Activated naive CD4-positive, alpha-beta T cell treated with anti-CD3 and anti-CD28 coated beads, Interleukin-2, amount 50 U/mL, for 16 hours (primary cell): ENCODE measurements around the gene MIOX.

Experiments
- DNase-seq: peaks from one replicate; pipeline ENCODE4 v3.0.0-alpha.2; 2020

The MIOX gene

DNA sequence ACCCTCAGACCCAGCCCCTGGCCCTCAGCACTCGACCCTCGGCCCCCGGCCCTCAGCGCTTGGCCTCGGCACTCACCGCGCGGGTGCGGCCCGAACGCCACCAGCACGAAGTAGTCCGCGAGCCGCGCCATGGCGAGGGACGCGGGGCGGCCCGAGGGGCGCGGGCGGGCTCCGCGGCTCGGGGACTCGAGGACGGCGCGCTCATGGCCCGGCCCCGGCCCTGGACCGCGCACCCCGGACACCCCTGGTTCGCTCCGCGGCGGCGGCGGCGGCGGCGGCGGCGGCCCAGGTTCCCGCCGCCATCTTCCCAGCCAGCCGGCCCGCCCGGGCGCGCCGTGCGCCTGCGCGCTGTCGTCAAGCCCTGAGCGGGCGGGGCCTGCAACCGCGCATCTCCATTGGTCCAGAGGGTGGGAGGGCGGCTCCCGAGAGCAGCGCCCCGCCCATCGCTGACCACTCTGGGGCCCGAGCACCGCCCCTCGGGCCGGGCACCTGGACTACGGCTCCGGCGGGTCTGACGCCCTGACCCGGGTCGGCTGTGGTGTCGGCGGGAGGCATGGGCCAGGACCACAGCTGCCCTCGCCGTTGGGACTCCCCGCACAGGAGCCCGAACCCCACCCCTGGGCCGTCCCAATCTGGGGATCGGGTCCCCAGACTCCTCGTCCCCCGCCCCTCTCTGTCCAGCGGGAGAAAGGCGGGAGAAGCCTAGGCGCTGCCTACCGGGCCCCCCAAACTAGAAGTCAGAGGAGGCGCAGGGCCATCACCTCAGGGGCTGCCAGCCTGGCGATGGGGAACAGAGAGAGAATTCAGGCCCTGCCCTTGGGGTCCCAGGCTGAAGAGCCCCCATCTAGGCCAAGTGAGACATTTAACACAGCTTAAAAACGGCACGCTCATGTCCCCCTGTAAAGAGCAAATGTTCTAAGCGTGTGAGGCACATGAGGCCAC is 11.7 kb upstream of the MIOX start, which contains the start of gene SBF1:
Gene SBF1, minus strand, starts transcription at position 326 of the 942 bp plus-strand sequence. Its CDS starts 195 bp downstream, at position 131.
- peak; percentile 91 for DNase-seq

DNA sequence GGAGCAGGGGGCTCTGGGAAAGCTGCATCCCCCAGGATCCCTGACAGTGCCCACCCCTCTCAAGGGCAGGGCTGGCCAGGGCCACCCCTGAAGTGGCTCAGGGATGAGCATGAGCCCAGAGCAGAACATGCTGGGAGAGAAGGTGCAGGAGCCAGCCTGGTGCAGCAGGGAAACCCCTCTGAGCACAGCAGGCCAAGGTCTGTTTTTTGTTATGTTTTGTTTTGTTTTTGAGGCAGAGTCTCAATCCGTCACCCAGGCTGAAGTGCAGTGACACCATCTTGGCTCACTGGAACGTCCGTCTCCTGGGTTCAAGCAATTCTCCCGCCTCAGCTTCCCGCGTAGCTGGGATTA is 11.0 kb upstream of the MIOX start:
- DNase-seq = no peak

DNA sequence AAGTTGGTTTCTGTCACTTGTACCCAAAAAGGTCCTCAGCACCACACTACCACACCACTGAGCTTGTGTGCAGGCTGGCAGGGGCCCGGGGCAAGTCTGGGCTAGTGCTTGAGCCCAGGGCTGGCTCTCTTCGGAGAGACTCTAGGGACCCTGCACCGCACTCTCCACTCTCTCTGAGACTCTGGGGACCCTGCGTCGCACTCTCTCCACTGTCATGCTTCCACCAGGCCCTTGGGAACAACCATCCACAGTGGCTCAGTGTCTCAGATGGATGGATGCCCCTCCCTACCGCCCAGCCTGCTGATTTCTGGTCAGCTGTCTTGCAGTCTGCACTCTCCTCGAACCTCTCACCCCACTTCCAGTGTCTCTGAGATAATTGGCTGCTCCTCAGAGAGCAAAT is 9.8 kb upstream of the MIOX start:
- no peak for DNase-seq

- DNase-seq = no peak
Observed at GRCh38 chr22:50477923-50478322, 8.7 kb upstream of the MIOX start.

- DNase-seq = no peak
Observed at GRCh38 chr22:50479721-50480120, 6.9 kb upstream of the MIOX start.

DNA sequence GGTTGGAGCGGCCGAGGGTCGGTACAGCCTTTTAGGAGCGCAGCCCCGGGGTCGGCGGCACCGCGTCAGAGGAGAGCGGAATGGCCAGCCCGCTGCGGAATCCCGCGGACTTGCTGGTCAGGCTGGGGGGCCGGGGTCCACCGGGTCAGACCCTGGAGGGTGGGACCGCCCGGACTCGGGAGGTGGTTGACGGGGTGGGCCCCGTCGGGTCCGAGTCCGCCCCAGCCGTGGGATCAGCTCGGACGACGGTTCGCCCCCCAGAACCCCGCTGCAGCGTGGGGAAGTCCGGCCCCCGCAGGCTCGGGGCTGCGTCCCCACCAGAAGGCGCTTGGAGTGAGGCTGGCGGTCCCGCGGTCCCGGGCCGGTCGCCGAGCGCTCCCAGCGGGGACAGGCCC is 5.6 kb upstream of the MIOX start:
- no peak for DNase-seq

DNA sequence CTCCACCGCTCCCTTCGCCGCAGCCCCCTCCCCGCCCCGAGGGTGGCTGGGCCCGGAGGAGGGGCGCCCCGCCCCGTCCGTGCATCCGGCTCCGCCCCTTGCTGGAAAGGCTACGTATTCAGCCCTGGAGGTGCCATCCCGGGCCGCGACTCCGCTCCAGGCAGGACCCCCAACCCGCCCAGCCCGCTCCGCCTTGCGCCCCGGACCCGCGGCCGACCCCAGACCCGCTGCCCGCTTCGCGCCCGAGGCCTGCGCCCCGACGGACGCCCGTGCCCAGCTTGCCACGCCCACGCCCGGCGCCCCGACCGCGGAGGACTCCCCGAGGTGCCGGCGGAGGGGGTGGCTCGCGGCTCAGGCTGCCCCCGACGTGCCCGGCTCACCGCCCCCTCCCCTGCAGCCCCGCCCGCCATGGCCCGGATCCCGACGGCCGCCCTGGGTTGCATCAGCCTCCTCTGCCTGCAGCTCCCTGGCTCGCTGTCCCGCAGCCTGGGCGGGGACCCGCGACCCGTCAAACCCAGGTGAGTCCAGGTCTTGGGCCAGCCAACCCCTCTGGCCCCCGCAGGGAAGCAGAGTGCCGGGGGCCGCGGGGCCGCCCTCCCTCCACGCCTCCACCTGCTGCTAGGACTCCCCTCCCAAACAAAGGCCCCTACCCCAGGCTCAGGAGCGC is 5.1 kb upstream of the MIOX start, which contains the start of gene ADM2:
Gene ADM2, plus strand, starts transcription at position 104 of the 667 bp plus-strand sequence. Its CDS starts 305 bp downstream, at position 409.
- peak; percentile 74 for DNase-seq

- no peak for DNase-seq
Observed at GRCh38 chr22:50482107-50483074, 4.3 kb upstream of the MIOX start.

DNA sequence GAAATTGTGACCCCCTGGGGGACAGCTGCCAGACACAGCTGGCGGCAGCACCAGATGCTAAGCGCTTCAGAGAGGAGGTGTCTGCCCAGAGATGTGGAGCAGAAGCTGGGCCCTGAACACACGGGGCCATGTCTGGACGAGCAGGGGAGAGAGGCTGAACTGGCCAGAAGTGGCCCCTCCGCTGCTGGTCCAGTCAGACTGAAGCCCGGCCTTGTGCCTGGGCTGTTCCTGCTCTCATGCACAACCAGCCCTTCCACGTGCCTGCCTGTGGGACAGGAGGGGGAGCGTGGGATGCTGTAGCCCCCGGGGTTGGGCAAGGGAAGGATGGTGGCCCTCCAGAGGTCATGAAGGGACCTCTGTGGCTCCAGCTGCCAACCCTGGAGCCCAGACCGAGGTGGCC is 3.6 kb upstream of the MIOX start:
- no peak for DNase-seq

GRCh38 chr22:50483556-50483955 is 3.1 kb upstream of the MIOX start:
- no peak for DNase-seq

GRCh38 chr22:50483977-50484853 is 2.4 kb upstream of the MIOX start:
- no peak for DNase-seq

DNA sequence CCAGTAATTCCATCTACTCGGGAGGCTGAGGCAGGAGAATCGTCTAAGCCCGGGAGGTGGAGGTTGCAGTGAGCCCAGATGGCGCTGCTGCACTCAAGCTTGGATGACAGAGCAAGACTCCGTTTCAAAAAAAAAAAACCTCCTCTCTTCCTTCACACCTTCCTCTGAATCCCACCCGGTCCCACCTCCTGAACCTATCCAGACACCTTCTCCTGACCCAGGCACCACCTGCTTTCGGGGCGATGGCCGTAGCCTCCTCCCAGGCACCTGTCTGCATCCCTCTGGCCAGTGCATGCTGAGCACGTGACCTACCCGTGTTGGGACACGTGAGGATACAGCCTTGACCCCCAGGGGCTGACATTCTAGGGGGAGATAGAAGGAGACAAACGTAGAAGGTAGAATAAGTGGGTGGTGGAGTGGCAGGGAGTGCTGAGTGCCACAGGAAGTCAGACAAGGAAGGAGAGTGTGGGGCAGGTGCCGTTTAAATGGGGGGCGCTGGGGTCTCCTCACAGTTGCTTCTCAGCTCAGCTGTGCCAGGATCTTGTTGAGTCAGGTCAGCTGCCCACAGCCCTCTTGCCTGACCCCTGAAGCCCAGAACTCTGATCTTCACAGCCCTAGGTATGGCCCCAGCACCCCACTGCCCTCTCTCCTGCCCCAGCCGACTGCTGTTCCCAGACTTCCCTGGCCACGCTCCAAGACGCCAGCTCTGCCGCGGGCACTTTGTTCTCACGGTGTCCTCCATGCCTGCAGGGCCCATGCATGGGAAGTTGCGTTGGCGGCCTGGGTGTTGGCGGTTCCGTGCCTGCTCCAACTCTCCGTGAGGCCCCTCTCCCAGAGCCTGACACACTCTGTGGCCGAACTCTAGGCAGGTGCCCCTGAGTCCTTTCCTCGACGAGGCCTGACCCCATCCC is 1.2 kb upstream of the MIOX start:
- DNase-seq = no peak

- no peak for DNase-seq
Observed at GRCh38 chr22:50487290-50488005, 789 bp downstream of the MIOX start.

DNA sequence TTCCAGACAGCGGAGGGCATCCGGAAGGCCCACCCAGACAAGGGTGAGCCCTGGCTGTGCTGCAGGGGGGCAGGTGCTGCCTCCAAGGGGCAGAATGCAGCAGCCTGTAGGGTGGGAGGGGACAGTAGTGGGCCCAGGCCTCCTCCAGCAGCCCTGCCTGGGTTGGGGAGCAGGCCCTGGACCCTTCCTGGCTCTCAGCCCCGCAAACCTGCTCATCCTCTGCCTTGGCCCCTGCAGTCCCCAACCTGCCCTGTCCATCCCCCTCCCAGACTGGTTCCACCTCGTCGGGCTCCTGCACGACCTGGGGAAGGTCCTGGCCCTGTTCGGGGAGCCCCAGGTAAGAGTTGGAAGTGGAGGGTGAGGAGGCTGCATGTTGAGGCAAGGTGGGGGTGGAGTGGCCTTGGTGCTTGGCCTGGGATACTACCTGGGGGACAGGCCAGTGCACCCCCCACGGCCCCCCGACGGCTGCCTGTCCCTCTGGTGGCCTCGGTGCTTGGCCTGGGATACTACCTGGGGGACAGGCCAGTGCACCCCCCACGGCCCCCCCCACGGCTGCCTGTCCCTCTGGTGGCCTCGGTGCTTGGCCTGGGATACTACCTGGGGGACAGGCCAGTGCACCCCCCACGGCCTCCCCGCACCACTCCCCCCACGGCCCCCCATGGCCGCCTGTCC is 1.5 kb downstream of the MIOX start:
- peak; percentile 8 for DNase-seq

DNA sequence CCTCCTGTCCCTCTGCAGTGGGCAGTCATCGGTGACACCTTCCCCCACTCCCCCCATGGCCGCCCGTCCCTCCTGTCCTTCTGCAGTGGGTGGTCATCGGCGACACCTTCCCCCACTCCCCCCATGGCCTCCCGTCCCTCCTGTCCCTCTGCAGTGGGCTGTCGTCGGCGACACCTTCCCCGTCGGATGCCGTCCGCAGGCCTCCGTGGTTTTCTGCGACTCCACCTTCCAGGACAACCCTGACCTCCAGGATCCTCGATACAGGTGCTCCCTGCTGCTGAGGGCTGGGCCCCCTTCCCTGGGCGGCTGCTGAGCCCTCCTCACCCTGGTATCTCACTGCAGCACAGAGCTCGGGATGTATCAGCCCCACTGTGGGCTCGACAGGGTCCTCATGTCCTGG is 2.2 kb downstream of the MIOX start:
- no peak for DNase-seq

DNA sequence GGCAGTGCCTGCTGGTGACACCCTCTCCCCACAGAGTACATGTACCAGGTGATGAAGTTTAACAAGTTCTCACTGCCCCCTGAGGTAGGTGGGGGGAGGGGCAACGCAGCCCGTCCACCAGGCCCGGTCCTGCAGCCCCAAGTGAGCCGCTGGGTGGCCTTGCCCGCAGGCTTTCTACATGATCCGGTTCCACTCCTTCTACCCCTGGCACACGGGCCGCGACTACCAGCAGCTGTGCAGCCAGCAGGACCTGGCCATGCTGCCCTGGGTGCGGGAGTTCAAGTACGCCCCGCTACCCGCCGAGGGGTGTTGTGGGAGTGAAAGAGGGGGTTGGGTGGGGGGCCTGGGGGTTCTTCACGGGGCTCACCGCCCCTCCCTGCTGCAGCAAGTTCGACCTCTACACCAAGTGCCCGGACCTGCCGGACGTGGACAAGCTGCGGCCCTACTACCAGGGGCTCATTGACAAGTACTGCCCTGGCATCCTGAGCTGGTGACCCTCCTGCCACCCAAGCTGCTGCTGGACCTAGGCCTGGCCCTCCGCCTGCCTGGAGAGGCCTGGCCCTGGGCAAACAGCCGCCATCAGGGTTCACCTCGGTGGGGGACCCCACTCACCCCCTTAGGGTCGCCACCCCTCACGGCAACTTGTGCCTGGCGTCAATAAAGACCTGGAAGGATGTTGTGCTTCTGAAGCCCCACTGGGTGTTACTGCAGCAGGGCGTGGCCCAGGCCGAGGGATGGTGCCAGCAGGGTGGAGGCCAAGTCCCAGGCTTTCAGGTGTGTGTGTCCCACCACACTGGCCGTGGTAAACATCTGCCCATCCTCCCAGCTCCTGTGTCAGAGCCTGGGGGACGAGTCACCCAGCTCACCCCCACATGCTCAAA is 2.9 kb downstream of the MIOX start:
- DNase-seq = no peak

DNA sequence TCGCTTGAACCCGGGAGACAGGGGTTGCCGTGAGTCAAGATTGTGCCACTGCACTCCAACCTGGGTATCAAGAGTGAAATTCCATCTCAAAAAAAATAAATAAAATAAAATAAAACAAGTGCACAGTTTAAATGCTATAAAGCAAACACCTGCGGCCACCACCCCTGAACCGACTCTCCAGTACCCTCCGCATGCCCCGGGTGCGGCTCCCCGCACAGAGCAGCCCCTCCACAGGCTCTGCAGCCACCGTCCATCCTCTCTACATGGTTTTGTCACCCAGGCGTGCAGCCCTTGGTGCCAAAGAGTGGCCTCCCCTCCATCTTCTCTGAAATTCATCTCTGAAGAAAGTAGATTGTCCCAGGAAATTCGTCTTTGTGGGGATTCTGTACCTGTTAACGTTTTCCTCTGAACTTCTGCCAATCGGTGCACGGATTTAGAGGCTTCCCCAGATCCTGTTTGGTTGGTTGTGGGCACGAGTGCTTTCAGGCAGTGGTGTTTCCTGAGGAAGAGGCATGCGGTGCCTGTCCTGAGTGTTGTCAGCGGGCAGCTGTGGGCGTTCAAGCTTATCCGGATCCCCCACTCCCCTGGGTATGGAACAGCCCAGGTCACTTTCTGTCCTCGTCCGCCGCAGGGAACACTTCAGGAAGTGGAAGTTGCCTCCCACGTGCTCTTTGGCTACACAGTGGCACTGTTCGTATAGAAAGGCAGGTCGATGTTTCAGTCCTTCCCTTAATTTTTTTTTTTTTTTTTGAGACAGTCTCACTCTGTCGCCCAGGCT is 4.1 kb downstream of the MIOX start:
- DNase-seq = no peak

- no peak for DNase-seq
Observed at GRCh38 chr22:50497093-50497492, 10.4 kb downstream of the MIOX start.
